ENCODE results near the gene STAP2. TPM values are rescaled to one million over a fixed set of nuclear protein-coding genes. Genes with fewer than 3 reads are reported as not detected.

The STAP2 gene
- total and polyA plus RNA-seq, 9 of the 15 experiments (the other 6 are each of a cell fraction or from before 2014, with no cell fraction given) = 1.2 to 9.8 (median 4.5) TPM

DNA sequence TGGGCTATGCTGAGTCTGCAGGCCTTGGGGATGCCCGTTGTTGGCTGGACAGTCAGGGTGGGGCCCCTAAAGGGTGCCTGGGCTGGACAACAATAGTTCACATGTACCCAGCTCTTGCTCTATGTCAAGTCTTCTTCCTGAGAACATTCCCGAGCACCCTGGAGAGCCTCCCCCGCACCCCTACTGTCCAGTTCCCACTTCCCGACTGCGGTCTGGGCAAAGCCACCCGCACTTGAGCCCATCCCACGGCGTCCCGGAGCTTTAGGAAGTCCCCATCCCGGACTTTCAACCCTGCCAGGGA lies 3.6 kb upstream of the STAP2 start:
- ATAC-seq (no peak; the same call in 2 of the 3 replicates), DNase-seq (ENCODE audit: extremely low read depth in 1 of 4, low spot score in 3 of 4) (peak in 1 of 4 experiments; percentile 11), FAIRE-seq (no peak)
- H3K79me2 ChIP-seq (ENCODE audit: control insufficient read depth, insufficient read depth, low read length) = peaks cover 7% of the 10 kb centered on the region
- H3K27ac ChIP-seq (ENCODE audit: extremely low read depth, low read depth, low read length) = peak overlapping the region; percentile 62
- BruUV-seq (replicated peaks) = TSS peak; percentile 97
- intact Hi-C loops (cut with micrococcal nuclease) = loop anchor here (2.0 kb wide), 1 partner anchor 61 kb away; the partner anchor contains the start of gene CHAF1A
- peak overlapping the region; percentile 51 for H3K4me3 ChIP-seq
- H3K4me1 ChIP-seq (replicated peaks in 1 of 2; ENCODE audit: control insufficient read depth in 2 of 2, insufficient read depth in 2 of 2, low read length in 2 of 2) = peaks cover 13 to 43% of the 10 kb centered on the region in 2 experiments; a peak in 4 of 5 replicates
- no peaks in the 10 kb centered on the region for H3K9me1 ChIP-seq (ENCODE audit: control insufficient read depth, insufficient read depth, low read length)
- WGBS (ENCODE audit: insufficient coverage, low coverage, missing lambda C conversion rate) = 3% methylated on average over 10 of the region's 10 CpGs
- H3K36me3 ChIP-seq (ENCODE audit: control insufficient read depth, insufficient read depth, low read length) = peaks cover 11% of the 10 kb centered on the region; the same call in 2 of the 3 replicates
- peak overlapping the region; percentile 90 for H2AFZ ChIP-seq (ENCODE audit: low read depth, low read length)
- in situ Hi-C loops (cut with MboI) = loop anchor here (10.0 kb wide), 1 partner anchor 67 kb away; the partner anchor contains the start of gene SHD
- CTCF ChIA-PET (ENCODE audit: low intra/inter-chr PET ratio) = interaction anchor here (1.2 kb wide), 1 partner anchor 75 kb away, joined by 5 read pairs; no protein-coding TSS in a partner anchor
- no peaks in the 10 kb centered on the region for H3K27me3 ChIP-seq (ENCODE audit: control insufficient read depth in 2 of 2, insufficient read depth in 2 of 2, low read length in 2 of 2)
- no peaks in the 10 kb centered on the region for H4K20me1 ChIP-seq (replicated peaks; ENCODE audit: control insufficient read depth, insufficient read depth, low read length)
- POLR2A ChIA-PET = interaction anchor here (0.6 to 2.9 kb wide), 14 partner anchors 9 to 129 kb away, joined by 3 to 24 read pairs (median 4); partner anchors contain the start of gene YJU2
- no peaks in the 10 kb centered on the region for H3K9me3 ChIP-seq (replicated peaks; ENCODE audit: control insufficient read depth, insufficient read depth, low read depth, low read length)
- peak overlapping the region; percentile 80 for H3K4me2 ChIP-seq (ENCODE audit: insufficient read depth, low read length)
- peak overlapping the region; percentile 71 to 92 for H3K9ac ChIP-seq (ENCODE audit: insufficient read depth in 1 of 2, low read depth in 2 of 2, low read length in 2 of 2)
- TF ChIP-seq, protein P1, sequence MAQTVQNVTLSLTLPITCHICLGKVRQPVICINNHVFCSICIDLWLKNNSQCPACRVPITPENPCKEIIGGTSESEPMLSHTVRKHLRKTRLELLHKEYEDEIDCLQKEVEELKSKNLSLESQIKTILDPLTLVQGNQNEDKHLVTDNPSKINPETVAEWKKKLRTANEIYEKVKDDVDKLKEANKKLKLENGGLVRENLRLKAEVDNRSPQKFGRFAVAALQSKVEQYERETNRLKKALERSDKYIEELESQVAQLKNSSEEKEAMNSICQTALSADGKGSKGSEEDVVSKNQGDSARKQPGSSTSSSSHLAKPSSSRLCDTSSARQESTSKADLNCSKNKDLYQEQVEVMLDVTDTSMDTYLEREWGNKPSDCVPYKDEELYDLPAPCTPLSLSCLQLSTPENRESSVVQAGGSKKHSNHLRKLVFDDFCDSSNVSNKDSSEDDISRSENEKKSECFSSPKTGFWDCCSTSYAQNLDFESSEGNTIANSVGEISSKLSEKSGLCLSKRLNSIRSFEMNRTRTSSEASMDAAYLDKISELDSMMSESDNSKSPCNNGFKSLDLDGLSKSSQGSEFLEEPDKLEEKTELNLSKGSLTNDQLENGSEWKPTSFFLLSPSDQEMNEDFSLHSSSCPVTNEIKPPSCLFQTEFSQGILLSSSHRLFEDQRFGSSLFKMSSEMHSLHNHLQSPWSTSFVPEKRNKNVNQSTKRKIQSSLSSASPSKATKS (CRISPR knock-in tag; IDR thresholded peaks at IDR 0.05) = no peak
- TF ChIP-seq FOXP1 (CRISPR knock-in tag; IDR thresholded peaks at IDR 0.05) (no peak), YBX1 (IDR thresholded peaks at IDR 0.05) (no peak), DIDO1 (tag; IDR thresholded peaks at IDR 0.05; ENCODE audit: low read depth) (no peak), ZNF212 (CRISPR knock-in tag; IDR thresholded peaks at IDR 0.05) (no peak), FIP1L1 (IDR thresholded peaks at IDR 0.05; ENCODE audit: low read depth, low read length, poor library complexity, severe bottlenecking) (no peak), SLC30A9 (CRISPR knock-in tag; IDR thresholded peaks at IDR 0.05) (no peak), ZBTB1 (CRISPR knock-in tag; IDR thresholded peaks at IDR 0.05; ENCODE audit: borderline replicate concordance, low read depth) (no peak), CHD1 (IDR thresholded peaks at IDR 0.05; ENCODE audit: low read length) (no peak)
- TF ChIP-seq, protein P2, sequence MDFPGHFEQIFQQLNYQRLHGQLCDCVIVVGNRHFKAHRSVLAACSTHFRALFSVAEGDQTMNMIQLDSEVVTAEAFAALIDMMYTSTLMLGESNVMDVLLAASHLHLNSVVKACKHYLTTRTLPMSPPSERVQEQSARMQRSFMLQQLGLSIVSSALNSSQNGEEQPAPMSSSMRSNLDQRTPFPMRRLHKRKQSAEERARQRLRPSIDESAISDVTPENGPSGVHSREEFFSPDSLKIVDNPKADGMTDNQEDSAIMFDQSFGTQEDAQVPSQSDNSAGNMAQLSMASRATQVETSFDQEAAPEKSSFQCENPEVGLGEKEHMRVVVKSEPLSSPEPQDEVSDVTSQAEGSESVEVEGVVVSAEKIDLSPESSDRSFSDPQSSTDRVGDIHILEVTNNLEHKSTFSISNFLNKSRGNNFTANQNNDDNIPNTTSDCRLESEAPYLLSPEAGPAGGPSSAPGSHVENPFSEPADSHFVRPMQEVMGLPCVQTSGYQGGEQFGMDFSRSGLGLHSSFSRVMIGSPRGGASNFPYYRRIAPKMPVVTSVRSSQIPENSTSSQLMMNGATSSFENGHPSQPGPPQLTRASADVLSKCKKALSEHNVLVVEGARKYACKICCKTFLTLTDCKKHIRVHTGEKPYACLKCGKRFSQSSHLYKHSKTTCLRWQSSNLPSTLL (IDR thresholded peaks at IDR 0.05) = no peak
